A549 (cell line): ENCODE results near the gene GOLGA7B. TPM values are rescaled to one million over a fixed set of nuclear protein-coding genes. Genes with fewer than 3 reads are reported as not detected.

ENCODE experiments used
- ATAC-seq, 2 experiments: fragments of 200-7000 bp in 1 of 2; fragments of >200 bp in 1 of 2; cut with Nextera tagmentation in 1 of 2; cut with Tn5 transposase in 1 of 2; 3 replicates each; pipeline versions ENCODE4 v1.8.0 to v1.9.1; 2018 to 2020; ENCODE audit warnings: mild to moderate bottlenecking in 1 of 2, moderate library complexity in 1 of 2
- CTCF ChIA-PET: fragments of 300-600 bp; sonication (Branson Sonifier 250); formaldehyde crosslinking; extraction: SDS; loops from one replicate; lab custom pipeline; 2021; ENCODE audit warnings: antibody characterized with exemption, inconsistent platforms; lab: Yijun Ruan, JAX
- POLR2A ChIA-PET: fragments of 350-600 bp; formaldehyde crosslinking; extraction: SDS; loops from one replicate; lab custom pipeline; 2021; ENCODE audit warnings: antibody characterized with exemption, inconsistent platforms; lab: Yijun Ruan, JAX
- DNase-seq, 2 experiments: peaks; one replicate each; pipeline versions ENCODE4 v3.0.0 to v3.0.0-alpha.2; 2011 to 2016; ENCODE audit warnings: low read depth in 1 of 2, low spot score in 1 of 2
- FAIRE-seq: peaks from 2 replicates; lab custom pipeline; 2011; peaks lifted over from hg19 to GRCh38; lab: Jason Lieb, UNC
- H3K27ac ChIP-seq, 2 experiments: fragments of >200 bp; sonication (Bioruptor Twin); formaldehyde crosslinking; 3 replicates each; pipeline ENCODE4 v1.5.1; 2016 to 2017
- H3K4me1 ChIP-seq: fragments of >200 bp; sonication (Bioruptor Twin); formaldehyde crosslinking; 3 replicates; pipeline ENCODE4 v1.6.1; 2016
- H3K4me2 ChIP-seq: fragments of >200 bp; sonication (Bioruptor Twin); formaldehyde crosslinking; 3 replicates; pipeline ENCODE4 v1.6.1; 2016
- H3K4me3 ChIP-seq: fragments of >200 bp; sonication (Bioruptor Twin); formaldehyde crosslinking; 3 replicates; pipeline ENCODE4 v1.5.1; 2016
- H3K9me3 ChIP-seq: fragments of >200 bp; sonication (Bioruptor Twin); formaldehyde crosslinking; 3 replicates; pipeline ENCODE4 v1.6.1; 2016
- CEBPB ChIP-seq, 2 experiments: fragments of >200 bp in 1 of 2; sonication (Bioruptor Twin) in 1 of 2; formaldehyde crosslinking in 1 of 2; IDR thresholded peaks; 2 replicates each; pipeline ENCODE4 v1.6.1; 2012 to 2016
- CTCF ChIP-seq: fragments of >200 bp; sonication (Bioruptor Twin); formaldehyde crosslinking; IDR thresholded peaks from 3 replicates; pipeline ENCODE4 v1.5.1; 2016
- EHMT2 ChIP-seq: fragments of 200-600 bp; sonication (generic); IDR thresholded peaks from 2 replicates; pipeline ENCODE4 v1.6.1; 2016; ENCODE audit warnings: antibody characterized with exemption, low read depth, mild to moderate bottlenecking, moderate library complexity
- HEYL ChIP-seq: fragments of 250-450 bp; sonication (Bioruptor Pico); IDR thresholded peaks from 2 replicates; pipeline ENCODE4 v1.8.0; 2021; ENCODE audit warnings: mild to moderate bottlenecking, moderate library complexity
- JUN ChIP-seq, 2 experiments: fragments of >200 bp; sonication (Bioruptor Twin); formaldehyde crosslinking; IDR thresholded peaks; 2 replicates in 1 of 2; 3 replicates in 1 of 2; pipeline ENCODE4 v1.6.1; 2016 to 2017
- KDM1A ChIP-seq: fragments of 200-600 bp; sonication (generic); IDR thresholded peaks from 2 replicates; pipeline ENCODE4 v1.6.1; 2016; ENCODE audit warnings: low read depth, mild to moderate bottlenecking
- NR3C1 ChIP-seq: fragments of >200 bp; sonication (Bioruptor Twin); formaldehyde crosslinking; IDR thresholded peaks from 3 replicates; pipeline ENCODE4 v1.6.1; 2017
- PHF8 ChIP-seq: fragments of 200-600 bp; sonication (generic); IDR thresholded peaks from 2 replicates; pipeline ENCODE4 v1.6.1; 2016; ENCODE audit warnings: low read depth, mild to moderate bottlenecking, antibody characterized with exemption, moderate library complexity, borderline replicate concordance
- POLR2A ChIP-seq: IDR thresholded peaks from 2 replicates; pipeline ENCODE4 v1.6.1; 2012; ENCODE audit warnings: mild to moderate bottlenecking, low read length
- POLR2AphosphoS2 ChIP-seq: conservative IDR thresholded peaks from 2 replicates; pipeline ENCODE4 v1.6.1; 2012; ENCODE audit warnings: low read length, improper control_type of control experiment, inconsistent platforms
- RARB ChIP-seq: fragments of 250-450 bp; sonication (Bioruptor Pico); IDR thresholded peaks from 2 replicates; pipeline ENCODE4 v1.8.0; 2021; ENCODE audit warnings: mild to moderate bottlenecking, moderate library complexity
- REST ChIP-seq: fragments of 200-600 bp; sonication (generic); IDR thresholded peaks from 2 replicates; pipeline ENCODE4 v1.6.1; 2016; ENCODE audit warnings: antibody characterized with exemption, mild to moderate bottlenecking, moderate library complexity
- SMC3 ChIP-seq: fragments of >200 bp; sonication (Bioruptor Twin); formaldehyde crosslinking; IDR thresholded peaks from 3 replicates; pipeline ENCODE4 v1.6.1; 2018; ENCODE audit warnings: inconsistent platforms
- TFCP2L1 ChIP-seq: fragments of 250-450 bp; sonication (Bioruptor Pico); IDR thresholded peaks from 2 replicates; pipeline ENCODE4 v1.5.0; 2021; ENCODE audit warnings: mild to moderate bottlenecking
- ZC3H11A ChIP-seq: fragments of 450-650 bp; IDR thresholded peaks from 2 replicates; pipeline ENCODE4 v1.6.1; 2014; ENCODE audit warnings: antibody characterized with exemption, mild to moderate bottlenecking
- ZFP36 ChIP-seq: fragments of 450-650 bp; IDR thresholded peaks from 2 replicates; pipeline ENCODE4 v1.6.1; 2014; ENCODE audit warnings: borderline replicate concordance; ENCODE audit not compliant: partially characterized antibody
- ZSCAN20 ChIP-seq: fragments of 250-450 bp; sonication (Bioruptor Pico); IDR thresholded peaks from 2 replicates; pipeline ENCODE4 v1.8.0; 2022; ENCODE audit warnings: mild to moderate bottlenecking, moderate library complexity
- WGBS: methylation state at CpG from one replicate; pipeline ENCODE4 v1.1.6; 2017; ENCODE audit errors: missing lambda C conversion rate; 5-methylcytosine and 5-hydroxymethylcytosine counted together
- polyA plus RNA-seq, 4 experiments: library from polyadenylated mRNA; depleted of rRNA in 3 of 4; stranded (reverse); fragments of >200 nt; fragmentation: RNase III in 1 of 4; extraction: RNeasy Plus Mini Kit Qiagen cat#74134 plus additional on column Dnase treatment in 1 of 4; gene quantifications; 2 replicates in 3 of 4; 3 replicates in 1 of 4; pipeline ENCODE4 v1.2.3, GENCODE V29; 2011 to 2017
- TF ChIP-seq, protein P1 (sequence below): fragments of >200 bp; sonication (Bioruptor Twin); formaldehyde crosslinking; IDR thresholded peaks from 2 replicates; pipeline ENCODE4 v1.6.1; 2016
- TF ChIP-seq, protein P2 (sequence below): fragments of 450-650 bp; IDR thresholded peaks from 2 replicates; pipeline ENCODE4 v1.6.1; 2014; ENCODE audit warnings: antibody characterized with exemption

GOLGA7B gene
- polyA plus RNA-seq, 2 of the 4 experiments (the other 2 are of a cell fraction): 0.62 to 1.5 TPM

DNA sequence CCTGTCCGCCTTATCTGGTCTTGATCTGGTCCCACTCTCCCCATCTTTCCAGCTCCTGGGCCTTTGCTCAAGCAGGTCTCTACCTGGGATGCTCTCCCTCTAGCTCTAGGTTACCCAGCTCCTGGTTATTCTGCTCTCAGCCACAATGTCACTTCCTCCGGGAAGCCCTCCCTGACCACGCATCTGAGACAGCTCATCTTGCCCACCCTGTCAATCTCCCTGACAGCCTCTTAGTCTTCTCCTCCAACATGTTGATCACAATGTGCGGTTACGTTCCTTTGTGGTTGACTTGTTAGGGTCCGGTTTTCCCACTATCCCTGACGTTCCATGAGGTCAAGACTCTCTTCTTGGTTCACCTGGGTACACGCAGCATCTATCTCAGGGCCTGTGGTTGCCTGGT, 55.6 kb downstream of the GOLGA7B start:
- ATAC-seq (no peak), DNase-seq (no peak)
- no peaks in the 10 kb centered on the region for H3K4me1 ChIP-seq
- POLR2A ChIA-PET: interaction anchor here (4.6 kb wide), 1 partner anchor 16 kb away, joined by 11 read pairs; no protein-coding TSS in a partner anchor
- CTCF ChIA-PET: interaction anchor here (0.9 to 24.4 kb wide), 7 partner anchors 10 to 404 kb away, joined by 3 to 660 read pairs (median 9); partner anchors contain the start of gene CRTAC1
- TF ChIP-seq ZFP36 (peak; percentile 56), CEBPB (IDR thresholded peaks at IDR 0.05) (no peak)
- TF ChIP-seq, all 56 proteins: peak for 1
- Histone ChIP-seq H3K4me2 (no peak overlapping the region), H3K27ac (no peak overlapping the region), H3K4me3 (no peak overlapping the region), H3K9me3 (no peaks in the 10 kb centered on the region)
- FAIRE-seq: no peak
- 85% methylated on average over 8 of the region's 8 CpGs for WGBS

- no peak for FAIRE-seq
- no peak for DNase-seq
- TF ChIP-seq CTCF (no peak), HEYL (no peak), POLR2AphosphoS2 (no peak), TFCP2L1 (CRISPR knock-in tag) (no peak), JUN (IDR thresholded peaks at IDR 0.05) (no peak), POLR2A (no peak), SMC3 (no peak), NR3C1 (no peak), ZSCAN20 (CRISPR knock-in tag) (no peak), KDM1A (no peak), RARB (no peak), PHF8 (no peak), ZC3H11A (no peak), EHMT2 (no peak), REST (no peak)
- TF ChIP-seq, protein P1, sequence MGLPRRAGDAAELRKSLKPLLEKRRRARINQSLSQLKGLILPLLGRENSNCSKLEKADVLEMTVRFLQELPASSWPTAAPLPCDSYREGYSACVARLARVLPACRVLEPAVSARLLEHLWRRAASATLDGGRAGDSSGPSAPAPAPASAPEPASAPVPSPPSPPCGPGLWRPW: no peak
- TF ChIP-seq, protein P2, sequence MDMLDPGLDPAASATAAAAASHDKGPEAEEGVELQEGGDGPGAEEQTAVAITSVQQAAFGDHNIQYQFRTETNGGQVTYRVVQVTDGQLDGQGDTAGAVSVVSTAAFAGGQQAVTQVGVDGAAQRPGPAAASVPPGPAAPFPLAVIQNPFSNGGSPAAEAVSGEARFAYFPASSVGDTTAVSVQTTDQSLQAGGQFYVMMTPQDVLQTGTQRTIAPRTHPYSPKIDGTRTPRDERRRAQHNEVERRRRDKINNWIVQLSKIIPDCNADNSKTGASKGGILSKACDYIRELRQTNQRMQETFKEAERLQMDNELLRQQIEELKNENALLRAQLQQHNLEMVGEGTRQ: no peak
- WGBS: 67% methylated on average over 6 of the region's 6 CpGs
- ChIA-PET POLR2A (no interaction called here), CTCF (interaction anchor here (0.9 to 24.4 kb wide), 5 partner anchors 8 to 132 kb away, joined by 3 to 660 read pairs (median 31); partner anchors contain the start of gene CRTAC1)
- H3K4me2 ChIP-seq: no peak overlapping the region
- H3K4me1 ChIP-seq: no peaks in the 10 kb centered on the region
- no peak for ATAC-seq
- no peak overlapping the region for H3K4me3 ChIP-seq
- H3K9me3 ChIP-seq: no peaks in the 10 kb centered on the region
- H3K27ac ChIP-seq: no peak overlapping the region
Measured at GRCh38 chr10:97907211-97907610, 57.6 kb downstream of the GOLGA7B start.
